CD4-positive, alpha-beta T cell (primary cell): ENCODE measurements around the gene ASB5. TPM values are rescaled to one million over a fixed set of nuclear protein-coding genes. Genes with fewer than 3 reads are reported as not detected.

ENCODE experiments used
- ATAC-seq: fragments of 200-7000 bp; cut with Tn5 transposase; one replicate; pipeline ENCODE4 v1.10.0; 2022; ENCODE audit warnings: mild to moderate bottlenecking; ENCODE audit not compliant: poor library complexity
- CTCF ChIA-PET: fragments of 350-600 bp; sonication (Branson Sonifier 250); formaldehyde crosslinking; loops from one replicate; lab custom pipeline; 2021; ENCODE audit warnings: antibody characterized with exemption, inconsistent platforms; lab: Charles Lee
- POLR2A ChIA-PET: fragments of 350-600 bp; sonication (Branson Sonifier 250); formaldehyde crosslinking; loops from one replicate; lab custom pipeline; 2021; ENCODE audit warnings: antibody characterized with exemption, inconsistent platforms; lab: Charles Lee
- DNase-seq, 14 experiments: peaks; one replicate each; pipeline ENCODE4 v3.0.0-alpha.2; 2013 to 2020; ENCODE audit warnings: mixed read lengths in 2 of 14
- H3K27ac ChIP-seq, 2 donors: one replicate each; pipeline versions ENCODE4 v1.5.1 to v1.7.0; 2013; ENCODE audit warnings: low read length in 2 of 2, low read depth in 1 of 2, mild to moderate bottlenecking in 1 of 2
- H3K27me3 ChIP-seq, 2 experiments: 1 replicate in 1 of 2; 2 replicates in 1 of 2; pipeline versions ENCODE4 v1.6.1 to v1.7.0; 2013; ENCODE audit warnings: low read length in 2 of 2, control low read depth in 1 of 2, mild to moderate bottlenecking in 1 of 2, moderate library complexity in 1 of 2; ENCODE audit not compliant: insufficient read depth in 2 of 2, control insufficient read depth in 1 of 2
- H3K36me3 ChIP-seq: one replicate; pipeline ENCODE4 v1.6.1; 2013; ENCODE audit warnings: low read length, control low read depth; ENCODE audit not compliant: insufficient read depth
- H3K4me1 ChIP-seq: one replicate; pipeline ENCODE4 v1.6.1; 2013; ENCODE audit warnings: low read length, control low read depth; ENCODE audit not compliant: insufficient read depth
- H3K4me3 ChIP-seq: one replicate; pipeline ENCODE4 v1.5.1; 2013; ENCODE audit warnings: mild to moderate bottlenecking, low read length, moderate library complexity
- H3K9me3 ChIP-seq, 2 experiments: 1 replicate in 1 of 2; 2 replicates in 1 of 2; pipeline versions ENCODE4 v1.6.1 to v1.7.0; 2013; ENCODE audit warnings: low read length in 2 of 2, mild to moderate bottlenecking in 2 of 2, control low read depth in 1 of 2, moderate library complexity in 1 of 2; ENCODE audit not compliant: control insufficient read depth in 1 of 2, insufficient read depth in 1 of 2
- H3K27ac Mint-ChIP-seq: one replicate; pipeline ENCODE4 v1.8.0; 2020; ENCODE audit warnings: mixed read lengths
- H3K27me3 Mint-ChIP-seq: one replicate; pipeline ENCODE4 v1.8.0; 2021; ENCODE audit warnings: mixed read lengths
- H3K36me3 Mint-ChIP-seq: one replicate; pipeline ENCODE4 v1.8.0; 2021; ENCODE audit warnings: low read depth, mixed read lengths
- H3K4me1 Mint-ChIP-seq: one replicate; pipeline ENCODE4 v1.8.0; 2021; ENCODE audit warnings: low read depth, mixed read lengths
- H3K4me3 Mint-ChIP-seq: one replicate; pipeline ENCODE4 v1.8.0; 2020; ENCODE audit warnings: mild to moderate bottlenecking, mixed read lengths
- H3K9me3 Mint-ChIP-seq: one replicate; pipeline ENCODE4 v1.8.0; 2020; ENCODE audit warnings: mixed read lengths
- CTCF ChIP-seq: fragments of 200-600 bp; IDR thresholded peaks from one replicate; pipeline ENCODE4 v1.8.0; 2022; ENCODE audit warnings: antibody characterized with exemption, mild to moderate bottlenecking
- intact Hi-C, 2 experiments: fragments of 100-400 bp; cut with DNase I in 1 of 2; cut with micrococcal nuclease in 1 of 2; formaldehyde crosslinking; loops; one replicate each; pipeline versions ENCODE4 v1.15.1 to v1.9.0; 2023 to 2025; cut with DNase I, micrococcal nuclease
- total RNA-seq, 174 experiments: library from RNA in 2 of 174; stranded (reverse) in 2 of 174; gene quantifications; one replicate each; pipeline ENCODE4 v1.2.3 and lab custom pipeline; 2021 to 2026

Gene ASB5
- total RNA-seq, 2 experiments from 2014 or later: not detected

GRCh38 chr4:176272799-176273198 is 3.8 kb upstream of the ASB5 start:
- H3K4me3 Mint-ChIP-seq: no peak overlapping the region
- H3K4me3 ChIP-seq: no peak overlapping the region
- H3K4me1 Mint-ChIP-seq: no peaks in the 10 kb centered on the region
- H3K27ac Mint-ChIP-seq: no peak overlapping the region
- H3K27me3 Mint-ChIP-seq: peaks cover 18% of the 10 kb centered on the region
- ChIA-PET POLR2A (no interaction called here), CTCF (interaction anchor here (0.6 kb wide), 1 partner anchor 127 kb away, joined by 3 read pairs; no protein-coding TSS in a partner anchor)
- DNase-seq (no peak), ATAC-seq (no peak)
- H3K27ac ChIP-seq: no peak overlapping the region
- H3K27me3 ChIP-seq: peaks cover 0 to 7% of the 10 kb centered on the region in 2 experiments
- intact Hi-C loops: no loop called here
- no peaks in the 10 kb centered on the region for H3K36me3 Mint-ChIP-seq
- no peaks in the 10 kb centered on the region for H3K9me3 ChIP-seq
- TF ChIP-seq CTCF: no peak
- no peaks in the 10 kb centered on the region for H3K36me3 ChIP-seq
- no peaks in the 10 kb centered on the region for H3K9me3 Mint-ChIP-seq
- no peaks in the 10 kb centered on the region for H3K4me1 ChIP-seq

GRCh38 chr4:176271749-176272148 is 2.7 kb upstream of the ASB5 start:
- Mint-ChIP-seq H3K4me3 (no peak overlapping the region), H3K27me3 (peaks cover 8% of the 10 kb centered on the region), H3K4me1 (no peaks in the 10 kb centered on the region), H3K36me3 (no peaks in the 10 kb centered on the region), H3K27ac (no peak overlapping the region), H3K9me3 (no peaks in the 10 kb centered on the region)
- no peaks in the 10 kb centered on the region for H3K4me1 ChIP-seq
- no peak overlapping the region for H3K4me3 ChIP-seq
- intact Hi-C loops: no loop called here
- POLR2A ChIA-PET: no interaction called here
- TF ChIP-seq CTCF: no peak
- no peaks in the 10 kb centered on the region for H3K36me3 ChIP-seq
- DNase-seq (no peak), ATAC-seq (no peak)
- H3K27me3 ChIP-seq: peaks cover 0 to 3% of the 10 kb centered on the region in 2 experiments
- CTCF ChIA-PET: no interaction called here
- H3K9me3 ChIP-seq: no peaks in the 10 kb centered on the region
- H3K27ac ChIP-seq: no peak overlapping the region

GRCh38 chr4:176270669-176271068 is 1.6 kb upstream of the ASB5 start:
- no peaks in the 10 kb centered on the region for H3K9me3 Mint-ChIP-seq
- POLR2A ChIA-PET: no interaction called here
- Histone ChIP-seq H3K4me1 (no peaks in the 10 kb centered on the region), H3K27ac (no peak overlapping the region), H3K36me3 (no peaks in the 10 kb centered on the region), H3K4me3 (no peak overlapping the region), H3K9me3 (no peaks in the 10 kb centered on the region), H3K27me3 (peaks cover 0 to 3% of the 10 kb centered on the region in 2 experiments)
- no peak for DNase-seq
- H3K4me3 Mint-ChIP-seq: no peak overlapping the region
- H3K27me3 Mint-ChIP-seq: peaks cover 6% of the 10 kb centered on the region
- CTCF ChIA-PET: no interaction called here
- no peak overlapping the region for H3K27ac Mint-ChIP-seq
- no peak for ATAC-seq
- H3K36me3 Mint-ChIP-seq: no peaks in the 10 kb centered on the region
- no peak for TF ChIP-seq CTCF
- intact Hi-C loops: no loop called here
- no peaks in the 10 kb centered on the region for H3K4me1 Mint-ChIP-seq
